ENCODE data around the gene GALC. TPM values are rescaled to one million over a fixed set of nuclear protein-coding genes. Genes with fewer than 3 reads are reported as not detected.

The GALC gene
- total RNA-seq, 1 experiment from 2014 or later = 0.18 TPM

- Histone ChIP-seq H3K79me2 (ENCODE audit: low read length) (no peaks in the 10 kb centered on the region), H4K20me1 (ENCODE audit: low read length) (no peaks in the 10 kb centered on the region), H3K4me2 (ENCODE audit: low read length) (no peak overlapping the region), H2AFZ (ENCODE audit: low read length) (no peak overlapping the region), H3K9me2 (replicated peaks; ENCODE audit: low read length) (no peaks in the 10 kb centered on the region), H3K9me3 (ENCODE audit: low read length) (no peaks in the 10 kb centered on the region), H3F3A (ENCODE audit: low read length, unreplicated experiment) (no peaks in the 10 kb centered on the region), H3K27ac (ENCODE audit: low read length) (no peak overlapping the region), H3K9ac (ENCODE audit: low read length) (no peak overlapping the region), H3K27me3 (ENCODE audit: low read length) (peaks cover 12% of the 10 kb centered on the region; the same call in 1 of the 2 replicates), H3K4me3 (ENCODE audit: low read length) (no peak overlapping the region), H3K4me1 (ENCODE audit: insufficient read depth, low read length) (no peaks in the 10 kb centered on the region), H3K36me3 (ENCODE audit: low read depth, low read length) (no peaks in the 10 kb centered on the region)
- POLR2A ChIA-PET (ENCODE audit: unreplicated experiment) = no interaction called here
- CTCF ChIA-PET = no interaction called here
- intact Hi-C loops (cut with micrococcal nuclease) = no loop called here
- TF ChIP-seq EZH2phosphoT487 (IDR thresholded peaks at IDR 0.05; ENCODE audit: borderline replicate concordance, low read length) (no peak), EZH2 (IDR thresholded peaks at IDR 0.05; ENCODE audit: low read length, unreplicated experiment) (no peak), CTCF (conservative IDR thresholded peaks at IDR 0.05; ENCODE audit: low read depth, low read length) (no peak)
- ATAC-seq = no peak
- DNase-seq = no peak
- BruUV-seq (replicated peaks) = no TSS peak
Observed at GRCh38 chr14:87901652-87902051, 91.3 kb downstream of the GALC start.

GRCh38 chr14:87901236-87901635 lies 91.7 kb downstream of the GALC start:
- Histone ChIP-seq H4K20me1 (ENCODE audit: low read length) (no peaks in the 10 kb centered on the region), H3K9ac (ENCODE audit: low read length) (no peak overlapping the region), H3K36me3 (ENCODE audit: low read depth, low read length) (no peaks in the 10 kb centered on the region), H3K27me3 (ENCODE audit: low read length) (peaks cover 12% of the 10 kb centered on the region; the same call in 1 of the 2 replicates), H3K4me3 (ENCODE audit: low read length) (no peak overlapping the region), H3F3A (ENCODE audit: low read length, unreplicated experiment) (no peaks in the 10 kb centered on the region), H2AFZ (ENCODE audit: low read length) (no peak overlapping the region), H3K9me2 (replicated peaks; ENCODE audit: low read length) (no peaks in the 10 kb centered on the region), H3K9me3 (ENCODE audit: low read length) (no peaks in the 10 kb centered on the region), H3K4me2 (ENCODE audit: low read length) (no peak overlapping the region), H3K4me1 (ENCODE audit: insufficient read depth, low read length) (no peaks in the 10 kb centered on the region), H3K27ac (ENCODE audit: low read length) (no peak overlapping the region), H3K79me2 (ENCODE audit: low read length) (no peaks in the 10 kb centered on the region)
- no peak for DNase-seq
- TF ChIP-seq EZH2 (IDR thresholded peaks at IDR 0.05; ENCODE audit: low read length, unreplicated experiment) (no peak), CTCF (conservative IDR thresholded peaks at IDR 0.05; ENCODE audit: low read depth, low read length) (no peak), EZH2phosphoT487 (IDR thresholded peaks at IDR 0.05; ENCODE audit: borderline replicate concordance, low read length) (no peak)
- ChIA-PET CTCF (no interaction called here), POLR2A (ENCODE audit: unreplicated experiment) (no interaction called here)
- no TSS peak for BruUV-seq (replicated peaks)
- ATAC-seq = no peak
- intact Hi-C loops (cut with micrococcal nuclease) = no loop called here

GRCh38 chr14:87899228-87899627 lies 93.8 kb downstream of the GALC start:
- intact Hi-C loops (cut with micrococcal nuclease) = no loop called here
- Histone ChIP-seq H2AFZ (ENCODE audit: low read length) (no peak overlapping the region), H3K9ac (ENCODE audit: low read length) (no peak overlapping the region), H4K20me1 (ENCODE audit: low read length) (no peaks in the 10 kb centered on the region), H3F3A (ENCODE audit: low read length, unreplicated experiment) (no peaks in the 10 kb centered on the region), H3K9me3 (ENCODE audit: low read length) (no peaks in the 10 kb centered on the region), H3K27me3 (ENCODE audit: low read length) (peaks cover 12% of the 10 kb centered on the region; the same call in 1 of the 2 replicates), H3K9me2 (replicated peaks; ENCODE audit: low read length) (no peaks in the 10 kb centered on the region), H3K4me3 (ENCODE audit: low read length) (no peak overlapping the region), H3K4me2 (ENCODE audit: low read length) (no peak overlapping the region), H3K4me1 (ENCODE audit: insufficient read depth, low read length) (no peaks in the 10 kb centered on the region), H3K79me2 (ENCODE audit: low read length) (no peaks in the 10 kb centered on the region), H3K27ac (ENCODE audit: low read length) (no peak overlapping the region), H3K36me3 (ENCODE audit: low read depth, low read length) (no peaks in the 10 kb centered on the region)
- no peak for DNase-seq
- CTCF ChIA-PET = no interaction called here
- POLR2A ChIA-PET (ENCODE audit: unreplicated experiment) = no interaction called here
- ATAC-seq = no peak
- TF ChIP-seq CTCF (conservative IDR thresholded peaks at IDR 0.05; ENCODE audit: low read depth, low read length) = no peak
- TF ChIP-seq EZH2 (IDR thresholded peaks at IDR 0.05; ENCODE audit: low read length, unreplicated experiment) = no peak
- TF ChIP-seq EZH2phosphoT487 (IDR thresholded peaks at IDR 0.05; ENCODE audit: borderline replicate concordance, low read length) = no peak
- BruUV-seq (replicated peaks) = no TSS peak

Data from PC-3 (cell line).